ENCODE results near the gene GADL1.

- no peak for TF ChIP-seq CTCF (optimal IDR thresholded peaks at IDR 0.05 in 1 of 3, IDR thresholded peaks at IDR 0.05 in 1 of 3, conservative IDR thresholded peaks at IDR 0.05 in 1 of 3; ENCODE audit: extremely low read depth in 1 of 3, insufficient read depth in 2 of 3, low read length in 3 of 3)
- no peak for TF ChIP-seq EZH2 (IDR thresholded peaks at IDR 0.05; ENCODE audit: low read length)
Observed at GRCh38 chr3:30676424-30677346, 217.8 kb downstream of the GADL1 start.
